Measurements from ENCODE around the gene PHACTR1.

- TF ChIP-seq CTCF (conservative IDR thresholded peaks at IDR 0.05 in 1 of 2, IDR thresholded peaks at IDR 0.05 in 1 of 2; ENCODE audit: extremely low read depth in 1 of 2, insufficient read depth in 1 of 2, low read depth in 1 of 2, low read length in 2 of 2) (no peak), EZH2 (IDR thresholded peaks at IDR 0.05; ENCODE audit: borderline replicate concordance, low read length) (no peak)
Measured at GRCh38 chr6:13238017-13238416, 521.5 kb downstream of the PHACTR1 start.
